DMS53 (cell line): Measurements from ENCODE around the gene ARHGAP44.
"Not testable (repeated sequence)": the region's sequence is repeated elsewhere in the genome, so short reads cannot be mapped to it uniquely, and the experiment has no call there.

Source experiments
- DNase-seq: peaks from one replicate; lab custom pipeline; 2025; lab: John Stamatoyannopoulos, UW

ARHGAP44 gene

GRCh38 chr17:12815642-12816141, 26.4 kb downstream of the ARHGAP44 start:
- DNase-seq = no peak

GRCh38 chr17:12821376-12821940, 32.2 kb downstream of the ARHGAP44 start:
- DNase-seq = no peak

- DNase-seq = no peak
Measured at GRCh38 chr17:12826431-12826830, 37.1 kb downstream of the ARHGAP44 start.

- no peak for DNase-seq
Measured at GRCh38 chr17:12830777-12831247, 41.5 kb downstream of the ARHGAP44 start.

GRCh38 chr17:12831839-12832238, 42.5 kb downstream of the ARHGAP44 start:
- DNase-seq = no peak

GRCh38 chr17:12839042-12839441, 49.7 kb downstream of the ARHGAP44 start:
- DNase-seq = no peak

- no peak for DNase-seq
Measured at GRCh38 chr17:12842936-12843335, 53.6 kb downstream of the ARHGAP44 start.

GRCh38 chr17:12850996-12851395, 61.7 kb downstream of the ARHGAP44 start:
- DNase-seq = no peak

- DNase-seq = no peak
Measured at GRCh38 chr17:12851901-12852435, 62.7 kb downstream of the ARHGAP44 start.

- DNase-seq = no peak
Measured at GRCh38 chr17:12853921-12854320, 64.6 kb downstream of the ARHGAP44 start.

GRCh38 chr17:12856416-12856815, 67.1 kb downstream of the ARHGAP44 start:
- no peak for DNase-seq

GRCh38 chr17:12857592-12857991, 68.3 kb downstream of the ARHGAP44 start:
- DNase-seq = no peak

- no peak for DNase-seq
Measured at GRCh38 chr17:12859520-12859919, 70.2 kb downstream of the ARHGAP44 start.

GRCh38 chr17:12865769-12866168, 76.5 kb downstream of the ARHGAP44 start:
- no peak for DNase-seq

- no peak for DNase-seq
Measured at GRCh38 chr17:12866244-12866643, 76.9 kb downstream of the ARHGAP44 start.

- no peak for DNase-seq
Measured at GRCh38 chr17:12867726-12868125, 78.4 kb downstream of the ARHGAP44 start.

- not testable (repeated sequence) for DNase-seq
Measured at GRCh38 chr17:12873415-12874125, 84.3 kb downstream of the ARHGAP44 start.

GRCh38 chr17:12877953-12878669, 88.8 kb downstream of the ARHGAP44 start:
- no peak for DNase-seq

GRCh38 chr17:12879096-12879495, 89.8 kb downstream of the ARHGAP44 start:
- DNase-seq = not testable (repeated sequence)

- DNase-seq = no peak
Measured at GRCh38 chr17:12883472-12883871, 94.2 kb downstream of the ARHGAP44 start.

- no peak for DNase-seq
Measured at GRCh38 chr17:12887088-12887487, 97.8 kb downstream of the ARHGAP44 start.

- DNase-seq = no peak
Measured at GRCh38 chr17:12896180-12896785, 107.0 kb downstream of the ARHGAP44 start.
